Activated effector memory CD4-positive, alpha-beta T cell treated with anti-CD3 and anti-CD28 coated beads, Interleukin-2, amount 50 U/mL, for 16 hours (primary cell): Measurements from ENCODE around the gene DDX4.
"Not testable (repeated sequence)": the region's sequence is repeated elsewhere in the genome, so short reads cannot be mapped to it uniquely, and the experiment has no call there.

Experiments
- DNase-seq: peaks from one replicate; pipeline ENCODE4 v3.0.0-alpha.2; 2020

DDX4 gene

GRCh38 chr5:55731848-55732247, 6.0 kb upstream of the DDX4 start:
- no peak for DNase-seq

GRCh38 chr5:55732585-55732984, 5.3 kb upstream of the DDX4 start:
- no peak for DNase-seq

DNA sequence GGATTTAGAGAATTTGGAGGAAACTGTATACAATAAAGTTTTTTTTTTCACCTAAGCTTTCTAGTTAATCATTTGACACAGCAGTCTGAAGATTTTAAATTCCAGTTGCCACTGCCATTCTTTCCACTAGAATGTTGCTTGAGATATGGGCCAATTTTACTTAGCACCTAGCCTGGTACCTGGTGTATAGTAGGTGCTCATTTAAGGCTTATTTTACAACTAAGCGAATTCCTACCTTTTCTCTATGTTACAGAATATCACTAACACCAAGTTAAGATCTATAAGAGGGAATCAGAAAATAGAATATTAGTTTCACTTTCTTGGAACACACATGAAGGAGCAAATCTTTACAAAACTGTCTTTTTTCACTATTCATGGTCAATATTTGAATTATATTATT, 3.2 kb upstream of the DDX4 start:
- DNase-seq, result no peak

- no peak for DNase-seq
Measured at GRCh38 chr5:55742778-55743177, 4.9 kb downstream of the DDX4 start.

DNA sequence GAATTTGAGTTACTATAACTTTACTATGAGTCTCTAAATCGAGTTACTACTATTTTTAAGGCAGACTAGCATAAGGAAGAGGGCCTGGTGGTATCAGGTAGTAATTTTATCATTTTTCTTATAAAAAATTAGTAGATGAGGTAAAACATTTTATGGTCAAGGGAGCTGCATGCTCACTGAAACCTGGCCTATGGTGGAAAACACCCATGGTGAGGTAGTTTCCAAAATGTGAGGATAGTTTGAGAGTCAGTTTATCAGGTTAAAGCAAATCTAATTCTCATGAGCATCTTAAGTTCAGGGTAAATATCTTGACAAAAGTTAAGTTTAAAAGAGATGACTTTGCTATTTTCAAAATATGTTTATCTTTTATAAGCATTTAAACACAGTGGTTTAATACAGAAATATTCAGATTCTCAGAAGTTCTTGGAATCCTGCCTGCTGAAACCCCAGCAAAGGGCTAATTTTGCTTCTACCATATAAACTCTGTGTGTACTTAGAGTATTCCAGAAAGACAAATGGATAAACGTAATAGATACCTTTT, 10.0 kb downstream of the DDX4 start:
- no peak for DNase-seq

DNA sequence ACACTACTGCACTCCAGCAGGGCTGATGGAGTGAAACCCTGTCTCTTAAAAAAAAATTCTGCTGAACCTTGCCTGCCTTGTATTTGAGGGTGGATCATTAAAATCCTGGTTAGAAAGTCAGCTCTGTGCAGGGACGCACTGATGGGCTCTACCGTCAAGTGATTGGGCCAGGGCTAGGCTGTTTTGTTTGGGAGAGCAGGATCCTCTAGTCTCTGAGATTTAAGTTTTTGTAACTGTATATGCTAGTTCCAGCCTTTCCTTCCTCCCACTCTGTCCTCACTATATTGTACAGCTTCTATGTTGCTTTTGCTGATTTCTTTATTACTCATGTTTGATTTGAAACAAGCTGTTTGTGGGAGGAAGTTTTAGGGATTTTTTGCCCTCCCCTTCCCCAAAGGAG, 11.5 kb downstream of the DDX4 start:
- no peak for DNase-seq

- no peak for DNase-seq
Measured at GRCh38 chr5:55750063-55750462, 12.2 kb downstream of the DDX4 start.

DNA sequence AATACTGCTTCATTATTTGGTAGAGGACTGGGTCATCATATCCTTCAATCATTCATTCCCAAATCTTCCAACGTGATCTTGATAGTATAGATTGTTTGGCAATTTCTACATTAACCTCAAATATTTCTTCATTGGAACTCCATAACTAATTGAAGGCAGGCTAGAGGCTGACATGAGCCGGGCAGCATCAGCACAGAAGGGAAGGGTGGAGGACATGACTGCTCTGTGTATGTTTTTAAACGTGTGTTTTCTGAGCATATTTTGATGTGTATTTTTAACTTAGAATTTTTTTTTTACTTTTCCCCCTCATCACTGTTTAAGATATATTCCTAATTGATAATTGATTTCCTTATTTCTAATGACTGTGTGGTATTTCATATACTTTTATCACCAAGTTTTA, 12.6 kb downstream of the DDX4 start:
- no peak for DNase-seq

- DNase-seq, result no peak
Measured at GRCh38 chr5:55758231-55758630, 20.4 kb downstream of the DDX4 start.

DNA sequence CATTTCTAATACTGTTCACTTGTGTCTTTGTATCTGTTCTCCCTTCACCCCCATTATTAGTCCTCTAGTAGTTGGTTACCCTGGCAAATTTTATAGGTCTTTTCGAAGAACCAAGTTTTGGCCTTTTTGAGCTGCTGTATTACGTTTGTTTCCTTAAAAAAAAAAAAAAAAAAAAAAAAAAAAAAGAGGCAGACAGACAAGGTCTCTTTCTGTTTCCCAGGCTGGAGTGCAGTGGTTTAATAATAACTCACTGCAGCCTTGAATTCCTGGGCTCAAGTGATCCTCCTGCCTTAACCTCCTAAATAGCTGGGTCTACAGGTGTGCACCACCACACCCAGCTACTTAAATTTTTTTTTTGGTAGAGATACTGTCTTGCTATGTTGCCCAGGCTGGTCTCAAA, 20.9 kb downstream of the DDX4 start:
- DNase-seq, result no peak

- not testable (repeated sequence) for DNase-seq
Measured at GRCh38 chr5:55761721-55762120, 23.9 kb downstream of the DDX4 start.

DNA sequence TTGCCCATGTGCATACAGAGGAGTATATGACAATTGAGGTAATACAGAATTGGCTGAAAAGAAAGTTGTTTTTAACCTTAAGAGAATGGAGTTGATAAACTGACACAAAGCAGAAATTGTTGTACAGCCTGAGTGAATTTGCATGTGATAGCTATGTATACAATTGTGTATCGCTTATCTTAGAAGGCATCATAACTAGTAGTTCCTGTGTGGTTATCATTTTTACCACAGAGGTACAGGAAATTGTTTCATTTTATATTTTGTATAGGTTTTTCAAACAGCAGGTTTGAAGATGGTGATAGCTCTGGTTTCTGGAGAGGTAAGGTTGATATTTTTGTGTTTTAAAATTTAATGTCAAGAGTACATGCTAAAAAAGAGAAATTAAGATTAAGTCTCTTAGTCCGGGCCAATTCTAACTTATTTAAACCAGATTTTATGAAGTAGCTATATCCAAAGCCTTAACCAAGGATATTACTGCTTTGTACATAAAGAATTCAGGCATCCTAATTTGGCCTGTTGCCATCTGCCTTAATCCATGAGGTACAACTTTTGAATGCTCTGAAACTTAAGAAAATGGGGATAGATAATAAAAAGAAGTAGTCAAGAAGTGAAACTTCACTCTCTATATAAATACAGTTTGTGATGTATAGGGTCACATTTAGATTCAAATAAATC, 26.0 kb downstream of the DDX4 start:
- DNase-seq, result no peak

DNA sequence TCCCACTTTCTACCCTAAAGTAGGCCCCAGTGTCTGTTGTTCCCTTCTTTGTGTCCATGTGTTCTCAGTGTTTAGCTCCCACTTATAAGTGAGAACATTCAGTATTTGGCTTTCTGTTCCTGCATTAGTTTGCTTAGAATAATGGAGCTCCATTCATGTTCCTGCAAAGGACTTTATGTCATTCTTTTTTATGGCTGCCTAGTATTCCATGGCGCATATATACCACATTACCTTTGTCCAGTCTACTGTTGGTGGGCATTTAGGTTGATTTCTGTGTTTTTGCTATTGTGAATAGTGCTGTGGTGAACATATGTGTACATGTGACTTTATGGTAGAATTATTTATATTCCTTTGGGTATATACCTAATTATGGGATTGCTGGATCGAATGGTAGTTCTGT, 30.4 kb downstream of the DDX4 start:
- no peak for DNase-seq

- no peak for DNase-seq
Measured at GRCh38 chr5:55771175-55771655, 33.4 kb downstream of the DDX4 start.

DNA sequence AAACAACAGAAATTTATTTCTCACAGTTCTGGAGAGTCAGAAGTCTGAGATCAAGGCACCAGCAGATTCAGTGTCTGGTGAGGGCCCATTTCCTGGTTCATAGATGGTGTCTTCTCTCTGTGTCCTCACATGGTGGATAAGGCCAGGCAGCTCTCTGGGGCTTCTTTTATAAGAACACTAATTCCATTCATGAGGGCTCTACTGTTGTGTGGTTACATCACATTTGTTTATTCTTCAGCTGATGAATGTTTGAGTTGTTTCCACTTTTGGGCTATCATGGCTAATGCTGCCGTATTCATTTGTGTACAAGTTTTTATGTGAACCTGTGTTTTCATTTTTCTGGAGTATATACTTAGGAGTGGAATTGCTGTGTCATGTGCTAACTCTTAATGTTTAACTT, 35.2 kb downstream of the DDX4 start:
- no peak for DNase-seq

DNA sequence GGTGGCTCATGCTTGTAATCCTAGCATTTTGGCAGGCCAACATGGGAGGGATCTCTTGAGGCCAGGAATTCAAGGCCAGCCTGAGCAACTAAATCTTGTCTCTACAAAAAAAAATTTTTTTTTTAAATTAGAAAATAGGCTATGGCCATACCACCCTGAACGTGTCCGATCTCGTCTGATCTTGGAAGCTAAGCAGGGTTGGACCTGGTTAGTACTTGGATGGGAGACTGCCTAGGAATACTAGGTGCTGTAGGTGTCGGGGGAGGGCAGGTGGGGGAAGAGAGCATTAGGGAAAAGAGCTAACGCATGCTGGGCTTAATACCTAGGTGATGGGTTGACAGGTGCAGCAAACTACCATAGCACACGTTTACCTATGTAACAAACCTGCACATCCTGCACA, 39.5 kb downstream of the DDX4 start:
- no peak for DNase-seq

GRCh38 chr5:55800924-55801323, 63.1 kb downstream of the DDX4 start:
- no peak for DNase-seq

GRCh38 chr5:55808814-55809213, 71.0 kb downstream of the DDX4 start:
- not testable (repeated sequence) for DNase-seq

DNA sequence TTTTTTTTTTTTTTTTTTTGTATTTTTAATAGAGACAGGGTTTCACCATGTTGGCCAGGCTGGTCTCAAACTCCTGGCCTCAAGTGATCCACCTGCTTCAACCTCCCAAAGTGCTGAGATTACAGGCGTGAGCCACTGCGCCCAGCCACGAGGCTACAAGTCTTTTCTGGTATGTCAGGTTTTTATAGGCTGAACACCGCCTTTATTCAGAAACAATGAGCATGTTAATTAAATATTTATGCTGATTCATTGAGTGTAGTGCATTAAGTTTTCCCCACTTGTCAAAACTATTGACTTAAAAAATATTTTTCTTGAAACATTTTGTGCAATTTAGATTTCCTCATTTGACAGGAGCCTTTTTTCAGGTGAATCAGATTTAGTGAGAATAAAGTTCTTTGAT, 78.1 kb downstream of the DDX4 start:
- not testable (repeated sequence) for DNase-seq

GRCh38 chr5:55816342-55816741, 78.5 kb downstream of the DDX4 start:
- DNase-seq, result no peak

DNA sequence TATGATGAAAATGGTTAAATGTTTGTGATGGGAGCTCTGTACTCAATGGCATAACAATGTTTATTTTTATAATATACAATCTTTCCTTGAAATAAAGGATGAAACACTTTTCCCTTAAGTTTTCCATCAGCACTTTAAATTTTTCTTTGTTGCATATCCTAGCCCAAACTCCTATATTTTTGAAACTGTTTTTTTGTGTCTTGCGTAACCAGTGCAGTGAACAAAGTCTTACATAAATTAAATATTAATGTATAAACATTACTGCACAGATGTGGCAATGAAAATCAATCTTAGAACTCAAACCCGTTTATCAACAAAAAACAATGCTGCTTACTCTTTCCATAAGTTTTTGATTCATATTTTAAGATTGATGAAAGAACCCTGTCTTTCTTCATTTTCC, 79.2 kb downstream of the DDX4 start:
- no peak for DNase-seq

DNA sequence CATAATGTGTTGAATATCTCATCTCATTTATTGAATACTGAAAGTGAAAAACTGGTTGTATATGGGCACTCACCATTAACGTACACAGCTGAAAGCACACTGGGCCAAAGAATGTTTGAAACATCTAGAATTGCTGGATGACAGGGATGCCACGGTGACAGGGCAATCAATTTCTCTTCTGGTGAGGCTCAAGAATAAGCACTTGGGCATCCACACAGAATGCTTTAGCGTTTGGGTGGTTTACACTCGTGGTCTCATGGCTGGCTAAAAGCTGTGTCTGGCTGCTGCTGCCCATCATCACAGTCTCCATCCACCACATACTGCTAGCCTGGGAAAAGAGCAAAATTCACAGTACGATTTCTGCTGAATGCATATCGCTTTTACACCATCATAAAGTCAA, 82.6 kb downstream of the DDX4 start:
- DNase-seq, result no peak

DNA sequence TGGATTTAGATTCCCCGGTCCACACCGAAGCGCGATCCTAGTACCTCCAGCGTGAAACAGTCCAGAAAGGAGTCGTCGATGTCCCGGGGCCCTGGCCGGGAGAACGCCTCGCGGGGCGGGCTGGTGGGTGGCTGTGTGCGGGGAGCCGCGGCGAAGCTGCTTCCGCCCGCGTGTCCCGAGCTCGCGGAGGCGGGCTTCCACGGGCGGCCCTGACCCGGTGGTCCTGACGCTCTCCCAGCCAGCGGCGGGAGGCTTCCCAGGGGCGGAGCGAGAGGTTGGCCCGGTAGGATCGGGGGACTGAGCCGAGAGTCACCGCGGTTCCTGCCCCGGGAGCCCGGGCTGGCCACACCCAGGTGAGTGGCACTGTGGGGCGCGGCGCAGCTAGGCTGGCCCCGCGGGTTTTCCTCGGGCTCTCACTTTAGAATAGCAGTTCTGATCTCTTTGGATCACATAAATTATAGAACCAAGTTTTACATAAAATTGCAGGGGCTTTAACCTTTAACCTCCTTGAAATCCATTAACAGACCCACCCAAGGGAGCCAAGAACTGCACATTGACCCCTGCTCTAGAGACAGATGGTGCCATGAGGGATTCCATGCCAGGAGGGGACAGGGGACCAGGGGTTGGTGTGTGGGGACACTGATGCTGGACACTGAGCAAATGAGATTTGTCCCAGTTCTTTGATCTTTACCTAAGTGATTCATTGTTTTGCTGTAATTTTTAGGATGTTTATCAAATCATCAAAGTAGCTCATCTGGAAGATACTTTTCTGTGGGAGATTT, 84.1 kb downstream of the DDX4 start:
- DNase-seq, result peak; percentile 62

DNA sequence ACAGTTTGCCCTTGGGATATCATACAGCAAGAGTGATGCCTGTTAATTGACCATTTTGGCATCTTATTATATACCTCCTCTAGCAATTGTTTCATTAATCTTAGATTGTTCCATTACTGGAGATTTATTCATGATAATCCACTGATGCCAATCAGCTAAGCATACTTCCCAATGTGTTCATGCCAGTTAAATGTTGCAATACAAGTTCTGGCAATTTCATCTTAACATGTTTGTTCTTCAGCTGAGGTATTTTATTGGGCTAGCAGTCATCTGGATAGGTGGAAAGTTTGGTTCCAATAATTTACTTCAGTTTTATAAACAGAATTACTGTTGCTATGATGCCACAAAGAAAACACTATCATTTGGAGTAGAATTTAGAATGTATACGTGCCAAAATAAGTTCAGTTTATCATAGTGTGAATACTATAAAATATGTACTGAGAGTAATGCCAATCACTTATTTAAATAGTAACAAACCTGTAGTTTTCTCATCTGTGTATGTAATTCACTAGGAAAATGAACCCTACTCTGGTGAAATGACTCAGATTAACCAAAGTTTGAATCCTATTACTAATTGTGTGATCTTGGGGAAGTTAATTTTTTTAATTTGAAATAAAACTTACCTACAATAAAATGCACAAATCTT, 85.4 kb downstream of the DDX4 start:
- no peak for DNase-seq
